H9 (cell line): ENCODE measurements around the gene CDK16. TPM values are rescaled to one million over a fixed set of nuclear protein-coding genes. Genes with fewer than 3 reads are reported as not detected.

Experiments
- DNase-seq: peaks from one replicate; pipeline ENCODE4 v3.0.0-alpha.2; 2017
- H2AFZ ChIP-seq: one replicate; pipeline ENCODE4 v1.6.1; 2013; ENCODE audit warnings: mild to moderate bottlenecking, low read length, control low read depth, moderate library complexity
- H2AK5ac ChIP-seq: 2 replicates; pipeline ENCODE4 v1.6.1; 2013; ENCODE audit warnings: low read length, control low read depth, mixed read lengths; ENCODE audit not compliant: insufficient read length
- H2BK120ac ChIP-seq: one replicate; pipeline ENCODE4 v1.6.1; 2013; ENCODE audit warnings: low read depth, mild to moderate bottlenecking, low read length, control low read depth, inconsistent platforms; ENCODE audit not compliant: poor library complexity, severe bottlenecking
- H2BK12ac ChIP-seq: 2 replicates; pipeline ENCODE4 v1.6.1; 2013; ENCODE audit warnings: low read length, control low read depth, mixed read lengths, low read depth; ENCODE audit not compliant: insufficient read length
- H2BK15ac ChIP-seq: 2 replicates; pipeline ENCODE4 v1.6.1; 2013; ENCODE audit warnings: low read depth, low read length, control low read depth
- H2BK20ac ChIP-seq: one replicate; pipeline ENCODE4 v1.6.1; 2013; ENCODE audit warnings: low read depth, mild to moderate bottlenecking, low read length, control low read depth, inconsistent platforms; ENCODE audit not compliant: poor library complexity, severe bottlenecking
- H2BK5ac ChIP-seq: 2 replicates; pipeline ENCODE4 v1.6.1; 2013; ENCODE audit warnings: low read length, control low read depth, mixed read lengths; ENCODE audit not compliant: insufficient read length
- H3K14ac ChIP-seq: 2 replicates; pipeline ENCODE4 v1.6.1; 2013; ENCODE audit warnings: low read length, control low read depth; ENCODE audit not compliant: insufficient read depth
- H3K18ac ChIP-seq: 2 replicates; pipeline ENCODE4 v1.6.1; 2013; ENCODE audit warnings: low read depth, mild to moderate bottlenecking, mixed read lengths, low read length, control low read depth; ENCODE audit not compliant: insufficient read length
- H3K23ac ChIP-seq: 2 replicates; pipeline ENCODE4 v1.6.1; 2013; ENCODE audit warnings: low read length, control low read depth, mixed read lengths, low read depth; ENCODE audit not compliant: insufficient read length
- H3K23me2 ChIP-seq: 2 replicates; pipeline ENCODE4 v1.6.1; 2013; ENCODE audit warnings: low read depth, mild to moderate bottlenecking, mixed read lengths, low read length, control low read depth; ENCODE audit not compliant: insufficient read length, poor library complexity, severe bottlenecking
- H3K27ac ChIP-seq: 2 replicates; pipeline ENCODE4 v1.5.1; 2013; ENCODE audit warnings: low read length, control low read depth, mixed read lengths, low read depth; ENCODE audit not compliant: insufficient read length
- H3K27me3 ChIP-seq: 2 replicates; pipeline ENCODE4 v1.6.1; 2013; ENCODE audit warnings: low read length, control low read depth, inconsistent platforms; ENCODE audit not compliant: insufficient read depth
- H3K4ac ChIP-seq: 2 replicates; pipeline ENCODE4 v1.6.1; 2013; ENCODE audit warnings: low read depth, mild to moderate bottlenecking, control low read depth, inconsistent platforms, low read length, moderate library complexity
- H3K4me1 ChIP-seq: 2 replicates; pipeline ENCODE4 v1.6.1; 2013; ENCODE audit warnings: low read length, control low read depth, inconsistent platforms; ENCODE audit not compliant: insufficient read depth
- H3K4me2 ChIP-seq: 2 replicates; pipeline ENCODE4 v1.6.1; 2013; ENCODE audit warnings: low read length, control low read depth, mixed read lengths; ENCODE audit not compliant: insufficient read length, insufficient read depth
- H3K56ac ChIP-seq: 2 replicates; pipeline ENCODE4 v1.6.1; 2013; ENCODE audit warnings: low read depth, mild to moderate bottlenecking, mixed read lengths, low read length, control low read depth; ENCODE audit not compliant: insufficient read length
- H3K79me1 ChIP-seq: 2 replicates; pipeline ENCODE4 v1.6.1; 2013; ENCODE audit warnings: low read depth, mild to moderate bottlenecking, moderate library complexity, low read length, control low read depth, inconsistent platforms; ENCODE audit not compliant: insufficient read depth, poor library complexity, severe bottlenecking
- H3K79me2 ChIP-seq: 2 replicates; pipeline ENCODE4 v1.6.1; 2013; ENCODE audit warnings: low read length, control low read depth, inconsistent platforms; ENCODE audit not compliant: insufficient read depth
- H3K9ac ChIP-seq: 2 replicates; pipeline ENCODE4 v1.6.1; 2013; ENCODE audit warnings: low read length, control low read depth, mixed read lengths; ENCODE audit not compliant: insufficient read length; ENCODE audit errors: extremely low read depth
- H3K9me3 ChIP-seq: one replicate; pipeline ENCODE4 v1.6.1; 2013; ENCODE audit warnings: low read depth, low read length, inconsistent platforms; ENCODE audit not compliant: control insufficient read depth
- H3T11ph ChIP-seq: one replicate; pipeline ENCODE4 v1.6.1; 2013; ENCODE audit warnings: mild to moderate bottlenecking, low read length, control low read depth, inconsistent platforms
- H4K20me1 ChIP-seq: one replicate; pipeline ENCODE4 v1.6.1; 2013; ENCODE audit not compliant: control insufficient read depth, insufficient read length, insufficient read depth
- H4K5ac ChIP-seq: 2 replicates; pipeline ENCODE4 v1.6.1; 2013; ENCODE audit warnings: low read depth, mild to moderate bottlenecking, mixed read lengths, low read length, control low read depth; ENCODE audit not compliant: insufficient read length
- H4K8ac ChIP-seq: replicated peaks from 2 replicates; pipeline ENCODE4 v1.6.1; 2013; ENCODE audit warnings: low read length, control low read depth, mixed read lengths, low read depth; ENCODE audit not compliant: insufficient read length
- H4K91ac ChIP-seq: 2 replicates; pipeline ENCODE4 v1.6.1; 2013; ENCODE audit warnings: low read depth, mild to moderate bottlenecking, moderate library complexity, mixed read lengths, low read length, control low read depth; ENCODE audit not compliant: insufficient read length
- H3K27ac Mint-ChIP-seq, 3 experiments: 2 replicates in 2 of 3; 3 replicates in 1 of 3; pipeline ENCODE4 v1.8.0; 2020 to 2021; ENCODE audit warnings: mixed read lengths in 3 of 3, mild to moderate bottlenecking in 1 of 3, moderate library complexity in 1 of 3
- H3K27me3 Mint-ChIP-seq: 2 replicates; pipeline ENCODE4 v1.8.0; 2021; ENCODE audit warnings: low read depth, mild to moderate bottlenecking, moderate library complexity, mixed read lengths
- H3K36me3 Mint-ChIP-seq, 3 experiments: 2 replicates in 2 of 3; 3 replicates in 1 of 3; pipeline ENCODE4 v1.8.0; 2020 to 2021; ENCODE audit warnings: low read depth in 3 of 3, mixed read lengths in 3 of 3; ENCODE audit not compliant: insufficient read depth in 1 of 3
- H3K4me1 Mint-ChIP-seq, 2 experiments: 2 replicates each; pipeline ENCODE4 v1.8.0; 2020; ENCODE audit warnings: mixed read lengths in 2 of 2
- H3K4me3 Mint-ChIP-seq, 2 experiments: 2 replicates in 1 of 2; 3 replicates in 1 of 2; pipeline ENCODE4 v1.8.0; 2020 to 2021; ENCODE audit warnings: mild to moderate bottlenecking in 2 of 2, mixed read lengths in 2 of 2, moderate library complexity in 1 of 2
- H3K9me3 Mint-ChIP-seq, 2 experiments: 2 replicates in 1 of 2; 3 replicates in 1 of 2; pipeline ENCODE4 v1.8.0; 2020; ENCODE audit warnings: mild to moderate bottlenecking in 2 of 2, mixed read lengths in 2 of 2, moderate library complexity in 1 of 2
- CTCF ChIP-seq: fragments of 200-600 bp; sonication (generic); conservative IDR thresholded peaks from 3 replicates; pipeline ENCODE4 v1.8.0; 2021; ENCODE audit warnings: antibody characterized with exemption, mild to moderate bottlenecking
- WGBS: extraction: QIAGEN DNeasy Blood & Tissue Kit; methylation state at CpG from one replicate; pipeline ENCODE4 v1.1.7; 2013; ENCODE audit warnings: missing lambda C conversion rate, low lambda C conversion rate, mixed read lengths; ENCODE audit not compliant: insufficient read length; ENCODE audit errors: extremely low coverage; 5-methylcytosine and 5-hydroxymethylcytosine counted together
- total RNA-seq: library from RNA; stranded (reverse); gene quantifications from 2 replicates; pipeline ENCODE4 v1.2.1, GENCODE V29; 2021

Gene CDK16
- total RNA-seq, 1 experiment from 2014 or later, result 226 TPM

GRCh38 chrX:47232803-47233332 lies 14.4 kb downstream of the CDK16 start, which contains the start of gene USP11:
TSS of gene USP11 (plus strand) at chrX:47233009. CDS start at chrX:47233044, 35 bp downstream.
- peak within 1 kb of the TSS; percentile 98 to 100 for H3K4me3 Mint-ChIP-seq
- H3K27ac ChIP-seq, result peak within 1 kb of the TSS; percentile 93
- H4K8ac ChIP-seq, result peak within 1 kb of the TSS; percentile 57
- peaks cover 3% of the 10 kb centered on the region; the same call in 1 of the 2 replicates for H3K27me3 Mint-ChIP-seq
- H4K5ac ChIP-seq, result peak within 1 kb of the TSS; percentile 81
- H3K23me2 ChIP-seq, result peaks cover 5% of the 10 kb centered on the region
- no peak within 1 kb of the TSS for H3K23ac ChIP-seq
- no CpG with 5 or more reads among the region's 46 CpGs for WGBS
- peak within 1 kb of the TSS; percentile 96 for H3K9ac ChIP-seq
- peaks cover 15% of the 10 kb centered on the region; the same call in 1 of the 2 replicates for H3K79me2 ChIP-seq
- no peaks in the 10 kb centered on the region; a peak in 1 of 5 replicates for H3K9me3 Mint-ChIP-seq
- H3K18ac ChIP-seq, result peak within 1 kb of the TSS; percentile 99
- peak; percentile 79 for DNase-seq
- H3K56ac ChIP-seq, result peak within 1 kb of the TSS; percentile 69
- no peak within 1 kb of the TSS for H2BK20ac ChIP-seq
- H2BK12ac ChIP-seq, result peak within 1 kb of the TSS; percentile 67
- peak within 1 kb of the TSS; percentile 52 for H3K4me2 ChIP-seq
- peak within 1 kb of the TSS; percentile 98 for H2BK5ac ChIP-seq
- peaks cover 2% of the 10 kb centered on the region for H3K79me1 ChIP-seq
- H3K4me1 Mint-ChIP-seq, result peaks cover 5 to 24% of the 10 kb centered on the region in 2 experiments
- TF ChIP-seq CTCF, result no peak
- H2AFZ ChIP-seq, result no peak within 1 kb of the TSS
- H3T11ph ChIP-seq, result peak within 1 kb of the TSS; percentile 80
- H3K27ac Mint-ChIP-seq, result peak within 1 kb of the TSS; percentile 100
- H2BK15ac ChIP-seq, result no peak within 1 kb of the TSS
- H3K14ac ChIP-seq, result peak within 1 kb of the TSS; percentile 99
- H2AK5ac ChIP-seq, result peak within 1 kb of the TSS; percentile 83
- no peaks in the 10 kb centered on the region for H3K27me3 ChIP-seq
- H3K4ac ChIP-seq, result peak within 1 kb of the TSS; percentile 62
- H4K20me1 ChIP-seq, result peaks cover 2% of the 10 kb centered on the region
- H4K91ac ChIP-seq, result peak within 1 kb of the TSS; percentile 42
- H3K9me3 ChIP-seq, result no peaks in the 10 kb centered on the region
- H3K36me3 Mint-ChIP-seq, result peaks cover 11 to 27% (median 16%) of the 10 kb centered on the region in 3 experiments; a peak in 6 of 7 replicates
- 0 out of 2 replicates have a peak, but pooled peaks cover 2% of the 10 kb centered on the region for H3K4me1 ChIP-seq
- H2BK120ac ChIP-seq, result peak within 1 kb of the TSS; percentile 99
